NCI-H460 (cell line): ENCODE measurements around the gene RASSF4. TPM values are rescaled to one million over a fixed set of nuclear protein-coding genes. Genes with fewer than 3 reads are reported as not detected.

Experiments used
- total RNA-seq: library from RNA; depleted of rRNA; stranded (reverse); fragments of >200 nt; shearing (Covaris generic); gene quantifications from 2 replicates; pipeline ENCODE4 v1.2.3, GENCODE V29; 2014; rRNA removed

The RASSF4 gene
- total RNA-seq, 1 experiment from 2014 or later, result 0.94 TPM

Other genes with a start within 250 kb of the RASSF4 start
- gene TMEM72, start 48.5 kb upstream of the RASSF4 start, total RNA-seq, result not detected in 2 replicates
- gene DEPP1, start 19.0 kb downstream of the RASSF4 start, total RNA-seq, result 0.64 and 0.89 TPM in 2 replicates
- gene ZNF22, start 41.1 kb downstream of the RASSF4 start, total RNA-seq, result 1.1 and 1.3 TPM in 2 replicates